PC-3 (cell line): Measurements from ENCODE around the gene TTLL10. TPM values are rescaled to one million over a fixed set of nuclear protein-coding genes. Genes with fewer than 3 reads are reported as not detected.

Source experiments
- ATAC-seq: fragments of 200-7000 bp; cut with Tn5 transposase; 2 replicates; pipeline ENCODE4 v1.9.1; 2020; ENCODE audit warnings: mild to moderate bottlenecking, moderate library complexity
- BruUV-seq: library from RNA; stranded (reverse); fragments of 400-500 nt; replicated peaks from 2 replicates; lab custom pipeline; 2021; lab: Mats Ljungman, UMichigan
- CTCF ChIA-PET: fragments of 300-600 bp; sonication (Branson Sonifier 250); formaldehyde crosslinking; loops from one replicate; lab custom pipeline; 2022; ENCODE audit warnings: antibody characterized with exemption; lab: Charles Lee
- POLR2A ChIA-PET: fragments of 300-600 bp; sonication (Branson Sonifier 250); formaldehyde crosslinking; loops from one replicate; lab custom pipeline; 2022; ENCODE audit warnings: antibody characterized with exemption; ENCODE audit not compliant: unreplicated experiment; lab: Charles Lee
- DNase-seq: peaks from one replicate; pipeline ENCODE4 v3.0.0-alpha.2; 2015
- H2AFZ ChIP-seq: fragments of 300-600 bp; sonication (generic); 2 replicates; pipeline ENCODE4 v1.6.0; 2016; ENCODE audit warnings: antibody characterized with exemption, low read length
- H3F3A ChIP-seq: fragments of 300-600 bp; sonication (generic); one replicate; pipeline ENCODE4 v1.6.0; 2017; ENCODE audit warnings: antibody characterized with exemption, low read length, control low read depth, mild to moderate bottlenecking; ENCODE audit not compliant: unreplicated experiment
- H3K27ac ChIP-seq: fragments of 300-600 bp; sonication (generic); 2 replicates; pipeline ENCODE4 v1.5.1; 2016; ENCODE audit warnings: mild to moderate bottlenecking, low read length
- H3K27me3 ChIP-seq: fragments of 300-600 bp; sonication (generic); 2 replicates; pipeline ENCODE4 v1.6.1; 2016; ENCODE audit warnings: low read length, mixed read lengths
- H3K36me3 ChIP-seq: fragments of 300-600 bp; sonication (generic); 2 replicates; pipeline ENCODE4 v1.6.1; 2016; ENCODE audit warnings: low read depth, mixed run types, low read length, mixed read lengths
- H3K4me1 ChIP-seq: fragments of 300-600 bp; sonication (generic); 2 replicates; pipeline ENCODE4 v1.5.1; 2016; ENCODE audit warnings: low read length; ENCODE audit not compliant: insufficient read depth
- H3K4me2 ChIP-seq: fragments of 300-600 bp; sonication (generic); 2 replicates; pipeline ENCODE4 v1.6.0; 2016; ENCODE audit warnings: low read length
- H3K4me3 ChIP-seq: fragments of 300-600 bp; sonication (generic); 2 replicates; pipeline ENCODE4 v1.5.1; 2016; ENCODE audit warnings: mild to moderate bottlenecking, low read length, mixed read lengths
- H3K79me2 ChIP-seq: fragments of 300-600 bp; sonication (generic); 2 replicates; pipeline ENCODE4 v1.6.1; 2017; ENCODE audit warnings: low read length, mixed read lengths
- H3K9ac ChIP-seq: fragments of 300-600 bp; sonication (generic); 2 replicates; pipeline ENCODE4 v1.6.0; 2016; ENCODE audit warnings: mild to moderate bottlenecking, low read length
- H3K9me2 ChIP-seq: fragments of 300-600 bp; sonication (generic); replicated peaks from 2 replicates; pipeline ENCODE4 v1.6.1; 2016; ENCODE audit warnings: mixed run types, low read length, mixed read lengths
- H3K9me3 ChIP-seq: fragments of 300-600 bp; sonication (generic); 2 replicates; pipeline ENCODE4 v1.6.1; 2016; ENCODE audit warnings: low read length, mixed read lengths
- H4K20me1 ChIP-seq: fragments of 300-600 bp; sonication (generic); 2 replicates; pipeline ENCODE4 v1.6.1; 2016; ENCODE audit warnings: low read length, mixed read lengths
- EZH2 ChIP-seq: fragments of 300-600 bp; sonication (generic); IDR thresholded peaks from one replicate; pipeline ENCODE4 v1.6.1; 2017; ENCODE audit warnings: antibody characterized with exemption, mild to moderate bottlenecking, low read length; ENCODE audit not compliant: unreplicated experiment
- EZH2phosphoT487 ChIP-seq: fragments of 300-600 bp; sonication (generic); IDR thresholded peaks from 2 replicates; pipeline ENCODE4 v1.6.1; 2018; ENCODE audit warnings: mild to moderate bottlenecking, antibody characterized with exemption, low read length, borderline replicate concordance
- intact Hi-C: fragments of 100-400 bp; cut with micrococcal nuclease; formaldehyde crosslinking; loops from 2 replicates; pipeline ENCODE4 v1.9.0; 2023
- total RNA-seq: library from RNA; depleted of rRNA; stranded (reverse); fragments of >200 nt; gene quantifications from 2 replicates; pipeline ENCODE4 v1.2.3, GENCODE V29; 2014
- TF ChIP-seq, protein P1 (sequence below): fragments of 300-600 bp; sonication (generic); conservative IDR thresholded peaks from 2 replicates; pipeline ENCODE4 v1.5.1; 2017; ENCODE audit warnings: antibody characterized with exemption, low read depth, mild to moderate bottlenecking, low read length

Gene TTLL10
- total RNA-seq, 1 experiment from 2014 or later = 0.36 TPM

DNA sequence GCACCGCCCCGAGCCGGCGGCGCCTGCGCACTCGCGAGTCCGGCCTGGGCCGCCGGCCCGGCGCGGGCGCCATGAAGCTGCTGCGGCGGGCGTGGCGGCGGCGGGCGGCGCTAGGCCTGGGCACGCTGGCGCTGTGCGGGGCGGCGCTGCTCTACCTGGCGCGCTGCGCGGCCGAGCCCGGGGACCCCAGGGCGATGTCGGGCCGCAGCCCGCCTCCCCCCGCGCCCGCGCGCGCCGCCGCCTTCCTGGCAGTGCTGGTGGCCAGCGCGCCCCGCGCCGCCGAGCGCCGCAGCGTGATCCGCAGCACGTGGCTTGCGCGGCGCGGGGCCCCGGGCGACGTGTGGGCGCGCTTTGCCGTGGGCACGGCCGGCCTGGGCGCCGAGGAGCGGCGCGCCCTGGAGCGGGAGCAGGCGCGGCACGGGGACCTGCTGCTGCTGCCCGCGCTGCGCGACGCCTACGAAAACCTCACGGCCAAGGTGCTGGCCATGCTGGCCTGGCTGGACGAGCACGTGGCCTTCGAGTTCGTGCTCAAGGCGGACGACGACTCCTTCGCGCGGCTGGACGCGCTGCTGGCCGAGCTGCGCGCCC is 58.6 kb downstream of the TTLL10 start, which contains the start of gene B3GALT6:
Gene B3GALT6, plus strand, starts transcription at position 30 of the 588 bp plus-strand sequence. Its CDS starts 42 bp downstream, at position 72.
- no peak; the same call in 1 of the 2 replicates for ATAC-seq
- Histone ChIP-seq H3K9me2 (no peaks in the 10 kb centered on the region), H3K27me3 (no peaks in the 10 kb centered on the region), H3K4me3 (peak within 1 kb of the TSS; percentile 81), H3K9ac (peak within 1 kb of the TSS; percentile 95), H3F3A (no peaks in the 10 kb centered on the region), H3K9me3 (no peaks in the 10 kb centered on the region), H3K36me3 (peaks cover 19% of the 10 kb centered on the region), H4K20me1 (peaks cover 18% of the 10 kb centered on the region), H3K79me2 (peaks cover 79% of the 10 kb centered on the region), H3K27ac (peak within 1 kb of the TSS; percentile 47), H2AFZ (peak within 1 kb of the TSS; percentile 50), H3K4me1 (peaks cover 43% of the 10 kb centered on the region), H3K4me2 (peak within 1 kb of the TSS; percentile 84)
- CTCF ChIA-PET = interaction anchor here (2.3 kb wide), 1 partner anchor 110 kb away, joined by 17 read pairs; no protein-coding TSS in a partner anchor
- POLR2A ChIA-PET = interaction anchor here (0.5 kb wide), 1 partner anchor 37 kb away, joined by 4 read pairs; no protein-coding TSS in a partner anchor
- no TSS peak for BruUV-seq
- TF ChIP-seq EZH2 (no peak), EZH2phosphoT487 (no peak)
- TF ChIP-seq, protein P1, sequence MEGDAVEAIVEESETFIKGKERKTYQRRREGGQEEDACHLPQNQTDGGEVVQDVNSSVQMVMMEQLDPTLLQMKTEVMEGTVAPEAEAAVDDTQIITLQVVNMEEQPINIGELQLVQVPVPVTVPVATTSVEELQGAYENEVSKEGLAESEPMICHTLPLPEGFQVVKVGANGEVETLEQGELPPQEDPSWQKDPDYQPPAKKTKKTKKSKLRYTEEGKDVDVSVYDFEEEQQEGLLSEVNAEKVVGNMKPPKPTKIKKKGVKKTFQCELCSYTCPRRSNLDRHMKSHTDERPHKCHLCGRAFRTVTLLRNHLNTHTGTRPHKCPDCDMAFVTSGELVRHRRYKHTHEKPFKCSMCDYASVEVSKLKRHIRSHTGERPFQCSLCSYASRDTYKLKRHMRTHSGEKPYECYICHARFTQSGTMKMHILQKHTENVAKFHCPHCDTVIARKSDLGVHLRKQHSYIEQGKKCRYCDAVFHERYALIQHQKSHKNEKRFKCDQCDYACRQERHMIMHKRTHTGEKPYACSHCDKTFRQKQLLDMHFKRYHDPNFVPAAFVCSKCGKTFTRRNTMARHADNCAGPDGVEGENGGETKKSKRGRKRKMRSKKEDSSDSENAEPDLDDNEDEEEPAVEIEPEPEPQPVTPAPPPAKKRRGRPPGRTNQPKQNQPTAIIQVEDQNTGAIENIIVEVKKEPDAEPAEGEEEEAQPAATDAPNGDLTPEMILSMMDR = no peak
- intact Hi-C loops = no loop called here
- no peak for DNase-seq

DNA sequence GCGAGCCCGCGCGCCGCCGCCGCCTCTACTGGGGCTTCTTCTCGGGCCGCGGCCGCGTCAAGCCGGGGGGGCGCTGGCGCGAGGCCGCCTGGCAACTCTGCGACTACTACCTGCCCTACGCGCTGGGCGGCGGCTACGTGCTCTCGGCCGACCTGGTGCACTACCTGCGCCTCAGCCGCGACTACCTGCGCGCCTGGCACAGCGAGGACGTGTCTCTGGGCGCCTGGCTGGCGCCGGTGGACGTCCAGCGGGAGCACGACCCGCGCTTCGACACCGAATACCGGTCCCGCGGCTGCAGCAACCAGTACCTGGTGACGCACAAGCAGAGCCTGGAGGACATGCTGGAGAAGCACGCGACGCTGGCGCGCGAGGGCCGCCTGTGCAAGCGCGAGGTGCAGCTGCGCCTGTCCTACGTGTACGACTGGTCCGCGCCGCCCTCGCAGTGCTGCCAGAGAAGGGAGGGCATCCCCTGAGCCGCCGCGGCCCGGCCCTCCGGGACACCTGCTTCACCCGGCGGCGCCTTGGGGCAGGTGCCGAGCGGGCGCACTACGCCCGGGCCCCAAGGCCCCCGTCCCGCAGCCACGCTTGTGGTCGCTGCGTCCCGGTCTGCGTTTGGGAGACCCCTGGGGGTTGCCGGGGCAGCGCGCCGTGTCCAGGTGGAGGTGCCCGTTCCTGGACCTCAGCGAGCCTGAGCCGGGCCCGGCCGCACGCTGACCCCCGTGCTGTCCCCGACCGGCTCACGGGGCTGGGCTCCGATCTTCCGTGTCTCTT is 59.3 kb downstream of the TTLL10 start:
- DNase-seq (peak; percentile 31), ATAC-seq (no peak)
- Histone ChIP-seq H2AFZ (no peak overlapping the region), H3K9me3 (no peaks in the 10 kb centered on the region), H3K9me2 (no peaks in the 10 kb centered on the region), H3K27ac (peak overlapping the region; percentile 2; the same call in 1 of the 2 replicates), H3K27me3 (no peaks in the 10 kb centered on the region), H3K4me1 (peaks cover 50% of the 10 kb centered on the region), H3K4me3 (peak overlapping the region; percentile 65), H4K20me1 (peaks cover 18% of the 10 kb centered on the region), H3F3A (no peaks in the 10 kb centered on the region), H3K4me2 (peak overlapping the region; percentile 78), H3K79me2 (peaks cover 72% of the 10 kb centered on the region), H3K36me3 (peaks cover 12% of the 10 kb centered on the region), H3K9ac (peak overlapping the region; percentile 52)
- POLR2A ChIA-PET = no interaction called here
- BruUV-seq = no TSS peak
- CTCF ChIA-PET = no interaction called here
- no peak for TF ChIP-seq EZH2phosphoT487
- TF ChIP-seq, protein P1 = no peak
- no peak for TF ChIP-seq EZH2
- intact Hi-C loops = no loop called here
